Tibial nerve (tissue), 4 donors: ENCODE data around the gene SRP19.

ENCODE experiments used
- CTCF ChIP-seq, 5 experiments: fragments of 200-600 bp in 3 of 5; fragments of 450-650 bp in 2 of 5; sonication (generic) in 3 of 5; IDR thresholded peaks; one replicate each; pipeline ENCODE4 v1.5.1; 2016 to 2019; ENCODE audit warnings: antibody characterized with exemption in 5 of 5, mild to moderate bottlenecking in 3 of 5, moderate library complexity in 2 of 5
- EP300 ChIP-seq, 2 donors: sonication (generic); formaldehyde crosslinking; IDR thresholded peaks; one replicate each; pipeline ENCODE4 v1.6.1; 2017; ENCODE audit warnings: antibody characterized with exemption in 2 of 2, mild to moderate bottlenecking in 1 of 2

- no peak for TF ChIP-seq CTCF (IDR thresholded peaks at IDR 0.05)
- no peak for TF ChIP-seq EP300 (IDR thresholded peaks at IDR 0.05)
Measured at GRCh38 chr5:112892776-112893175, 31.7 kb downstream of the SRP19 start.
